ENCODE measurements around the gene HOXD8.

HOXD8 gene

DNA sequence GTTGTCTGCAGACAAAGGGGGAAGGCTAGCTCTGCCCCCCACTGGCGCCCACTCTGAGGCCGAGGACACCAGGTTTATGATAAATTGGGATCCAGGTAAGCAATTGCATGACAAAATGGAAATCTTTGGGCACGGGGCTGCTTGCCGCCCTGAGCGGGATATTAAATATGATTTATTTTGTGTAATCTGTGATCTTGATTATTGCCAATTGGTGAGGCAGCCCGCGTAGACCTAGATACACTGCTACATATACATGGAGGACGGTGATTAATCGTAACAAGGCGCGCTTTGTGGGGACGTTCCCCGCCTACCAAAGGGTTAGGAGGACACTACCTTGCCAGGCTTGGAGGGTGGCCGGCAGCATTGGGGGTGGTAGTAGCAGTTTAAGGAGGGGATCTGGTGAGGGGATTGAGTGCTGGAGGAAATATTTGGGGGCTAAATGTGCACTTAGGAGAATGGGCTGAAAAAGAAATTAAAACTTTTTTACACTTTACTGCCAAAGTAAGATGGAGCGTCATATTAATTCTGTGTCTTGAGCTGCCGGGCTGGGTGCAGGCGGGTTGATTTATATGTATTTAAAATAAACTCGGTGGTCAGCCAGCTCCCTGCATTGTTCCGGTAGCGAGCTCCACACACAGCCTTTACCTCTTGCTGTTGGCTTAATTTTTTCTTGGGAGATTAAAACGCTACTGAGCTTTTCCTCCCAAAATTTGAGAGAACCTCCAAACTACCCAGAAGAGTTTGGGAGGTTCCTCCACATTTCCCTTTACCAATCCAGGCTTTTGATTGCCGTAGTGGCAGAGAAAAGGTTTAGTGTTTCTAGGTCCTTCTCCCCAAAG is 31.7 kb downstream of the HOXD8 start:
- TF ChIP-seq, protein P1, sequence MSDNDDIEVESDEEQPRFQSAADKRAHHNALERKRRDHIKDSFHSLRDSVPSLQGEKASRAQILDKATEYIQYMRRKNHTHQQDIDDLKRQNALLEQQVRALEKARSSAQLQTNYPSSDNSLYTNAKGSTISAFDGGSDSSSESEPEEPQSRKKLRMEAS (IDR thresholded peaks at IDR 0.05; ENCODE audit: low read depth, low read length), result no peak
- TF ChIP-seq, protein P2, sequence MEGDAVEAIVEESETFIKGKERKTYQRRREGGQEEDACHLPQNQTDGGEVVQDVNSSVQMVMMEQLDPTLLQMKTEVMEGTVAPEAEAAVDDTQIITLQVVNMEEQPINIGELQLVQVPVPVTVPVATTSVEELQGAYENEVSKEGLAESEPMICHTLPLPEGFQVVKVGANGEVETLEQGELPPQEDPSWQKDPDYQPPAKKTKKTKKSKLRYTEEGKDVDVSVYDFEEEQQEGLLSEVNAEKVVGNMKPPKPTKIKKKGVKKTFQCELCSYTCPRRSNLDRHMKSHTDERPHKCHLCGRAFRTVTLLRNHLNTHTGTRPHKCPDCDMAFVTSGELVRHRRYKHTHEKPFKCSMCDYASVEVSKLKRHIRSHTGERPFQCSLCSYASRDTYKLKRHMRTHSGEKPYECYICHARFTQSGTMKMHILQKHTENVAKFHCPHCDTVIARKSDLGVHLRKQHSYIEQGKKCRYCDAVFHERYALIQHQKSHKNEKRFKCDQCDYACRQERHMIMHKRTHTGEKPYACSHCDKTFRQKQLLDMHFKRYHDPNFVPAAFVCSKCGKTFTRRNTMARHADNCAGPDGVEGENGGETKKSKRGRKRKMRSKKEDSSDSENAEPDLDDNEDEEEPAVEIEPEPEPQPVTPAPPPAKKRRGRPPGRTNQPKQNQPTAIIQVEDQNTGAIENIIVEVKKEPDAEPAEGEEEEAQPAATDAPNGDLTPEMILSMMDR (IDR thresholded peaks at IDR 0.05; ENCODE audit: low read depth, low read length), result no peak
- TF ChIP-seq POLR2A (IDR thresholded peaks at IDR 0.05; ENCODE audit: extremely low read depth, insufficient read length), result no peak
- TF ChIP-seq MYC (IDR thresholded peaks at IDR 0.05; ENCODE audit: low read depth, low read length), result no peak
- DNase-seq (ENCODE audit: low read depth), result no peak
- no peak overlapping the region for H3K4me3 ChIP-seq (ENCODE audit: low read depth, low read length)

DNA sequence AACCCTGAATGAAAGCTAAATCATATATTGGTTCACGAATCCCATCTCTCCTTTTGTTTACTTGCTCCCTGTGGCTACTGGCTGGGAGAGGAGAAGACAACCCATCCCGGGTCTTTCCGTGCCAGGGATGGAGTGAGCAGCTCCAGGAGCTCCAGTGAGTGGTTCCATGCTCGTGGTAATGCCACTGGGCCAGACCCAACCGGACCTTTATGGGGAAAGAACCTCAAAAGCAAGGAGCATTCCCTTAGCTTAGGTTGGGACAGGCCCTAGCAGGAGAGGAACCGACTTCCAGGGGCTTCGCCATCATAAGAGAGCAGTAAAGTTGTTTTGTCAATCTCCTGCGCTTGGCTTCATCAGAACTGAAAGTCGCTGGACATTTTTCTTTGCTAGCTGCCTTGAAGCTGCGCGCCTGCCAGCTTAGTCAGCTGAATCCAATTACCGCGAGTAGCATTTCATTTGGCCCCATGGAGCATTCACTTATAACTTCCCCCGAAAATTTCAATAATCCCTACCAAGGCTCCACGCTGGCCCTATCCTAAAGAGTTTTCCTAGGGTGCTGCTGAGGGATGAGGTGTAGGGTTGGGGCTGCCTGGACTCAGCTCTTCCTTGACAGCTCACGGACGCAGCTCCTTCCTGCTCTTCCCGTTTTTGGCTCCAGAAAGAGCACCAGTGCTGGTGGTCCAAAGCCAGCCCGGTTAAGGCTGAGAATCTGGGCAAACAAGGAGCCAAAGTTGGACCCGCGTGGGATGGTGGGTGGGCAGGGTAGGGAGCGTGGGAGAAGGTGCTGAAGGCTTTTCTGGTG is 32.5 kb downstream of the HOXD8 start:
- H3K4me3 ChIP-seq (ENCODE audit: low read depth, low read length), result no peak overlapping the region
- TF ChIP-seq POLR2A (IDR thresholded peaks at IDR 0.05; ENCODE audit: extremely low read depth, insufficient read length) (no peak), MYC (IDR thresholded peaks at IDR 0.05; ENCODE audit: low read depth, low read length) (no peak)
- TF ChIP-seq, protein P2 (IDR thresholded peaks at IDR 0.05; ENCODE audit: low read depth, low read length), result no peak
- TF ChIP-seq, protein P1 (IDR thresholded peaks at IDR 0.05; ENCODE audit: low read depth, low read length), result no peak
- no peak for DNase-seq (ENCODE audit: low read depth)

DNA sequence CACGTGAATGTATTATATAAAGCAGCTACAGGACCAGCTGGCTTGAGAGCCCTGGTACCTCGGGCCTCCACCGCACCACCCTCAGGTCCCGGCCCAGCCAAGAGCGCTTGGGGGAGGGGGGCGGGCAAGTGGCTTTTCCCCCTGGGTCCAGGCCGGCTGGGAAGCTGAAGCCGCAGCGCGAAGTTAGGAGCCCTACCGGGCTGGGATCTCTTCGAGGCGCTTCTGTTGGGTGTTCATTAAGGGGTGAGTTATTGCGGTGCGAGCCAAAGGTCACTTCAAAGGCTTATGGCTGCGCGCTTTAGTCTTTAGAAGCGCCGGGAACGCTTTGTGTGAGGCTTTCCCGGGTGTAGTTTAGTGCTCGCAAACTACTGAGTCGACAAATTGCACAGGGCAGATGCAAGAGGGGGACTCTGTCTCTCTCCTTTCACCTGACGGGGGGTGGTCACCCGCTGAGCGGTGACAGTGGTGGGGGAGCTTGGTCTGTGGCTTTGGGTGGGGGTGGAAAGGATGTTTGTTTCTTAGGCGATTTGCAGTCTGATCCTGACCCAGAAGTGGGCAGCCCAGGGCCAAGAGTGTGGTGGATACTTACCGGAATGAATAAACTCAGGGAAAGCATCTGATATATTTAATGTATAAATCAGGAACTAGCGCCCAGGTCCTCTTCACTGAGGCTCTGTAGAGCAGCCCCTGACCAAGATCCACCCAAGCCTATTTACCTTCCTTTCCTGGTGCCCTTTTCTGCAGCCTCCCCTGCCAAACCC is 33.6 kb downstream of the HOXD8 start:
- no peak for TF ChIP-seq POLR2A (IDR thresholded peaks at IDR 0.05; ENCODE audit: extremely low read depth, insufficient read length)
- TF ChIP-seq MYC (IDR thresholded peaks at IDR 0.05; ENCODE audit: low read depth, low read length), result no peak
- TF ChIP-seq, protein P2 (IDR thresholded peaks at IDR 0.05; ENCODE audit: low read depth, low read length), result no peak
- TF ChIP-seq, protein P1 (IDR thresholded peaks at IDR 0.05; ENCODE audit: low read depth, low read length), result no peak
- no peak for DNase-seq (ENCODE audit: low read depth)
- H3K4me3 ChIP-seq (ENCODE audit: low read depth, low read length), result no peak overlapping the region

DNA sequence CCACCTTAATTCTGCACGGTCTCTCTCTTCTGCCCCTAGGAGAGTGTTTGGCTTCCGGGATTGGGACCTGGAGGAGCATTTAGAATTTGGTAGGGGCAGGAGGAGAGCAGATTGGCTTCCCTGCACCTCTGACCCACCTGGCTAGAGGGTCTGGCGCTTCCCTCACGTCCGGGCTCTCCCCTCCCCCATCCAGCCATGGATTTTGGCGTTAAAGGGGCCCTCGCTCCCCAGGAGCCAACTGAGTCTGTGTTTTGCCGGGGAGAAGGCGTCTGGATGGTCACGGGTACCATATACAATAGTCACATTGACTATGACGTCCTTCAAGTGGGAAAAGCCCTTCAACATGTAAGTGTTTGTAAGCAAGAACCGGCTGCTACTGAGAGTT is 34.2 kb downstream of the HOXD8 start:
- DNase-seq (ENCODE audit: low read depth), result no peak
- no peak for TF ChIP-seq MYC (IDR thresholded peaks at IDR 0.05; ENCODE audit: low read depth, low read length)
- no peak for TF ChIP-seq POLR2A (IDR thresholded peaks at IDR 0.05; ENCODE audit: extremely low read depth, insufficient read length)
- TF ChIP-seq, protein P2 (IDR thresholded peaks at IDR 0.05; ENCODE audit: low read depth, low read length), result no peak
- TF ChIP-seq, protein P1 (IDR thresholded peaks at IDR 0.05; ENCODE audit: low read depth, low read length), result no peak
- H3K4me3 ChIP-seq (ENCODE audit: low read depth, low read length), result no peak overlapping the region

DNA sequence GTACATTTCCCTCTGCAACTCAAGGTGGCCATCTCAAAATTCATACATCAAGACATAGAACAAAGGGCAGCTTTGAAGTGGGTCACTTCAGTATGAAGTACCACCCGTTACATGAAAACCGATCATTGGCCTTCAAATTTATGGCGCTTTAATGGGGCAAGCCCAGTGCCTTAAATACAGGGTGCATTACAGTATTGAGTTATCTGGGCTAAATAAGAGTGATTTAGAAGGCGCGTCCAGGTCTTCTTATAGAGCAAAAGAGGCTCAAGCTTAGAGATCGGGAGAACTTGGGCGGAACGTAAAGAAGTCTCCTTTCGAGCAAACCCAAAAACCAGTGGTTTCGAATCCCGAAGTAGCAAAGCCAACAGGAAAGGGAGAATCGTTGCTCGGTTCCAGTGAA is 34.7 kb downstream of the HOXD8 start:
- TF ChIP-seq, protein P1 (IDR thresholded peaks at IDR 0.05; ENCODE audit: low read depth, low read length), result no peak
- TF ChIP-seq, protein P2 (IDR thresholded peaks at IDR 0.05; ENCODE audit: low read depth, low read length), result no peak
- TF ChIP-seq POLR2A (IDR thresholded peaks at IDR 0.05; ENCODE audit: extremely low read depth, insufficient read length) (no peak), MYC (IDR thresholded peaks at IDR 0.05; ENCODE audit: low read depth, low read length) (no peak)
- DNase-seq (ENCODE audit: low read depth), result no peak
- no peak overlapping the region for H3K4me3 ChIP-seq (ENCODE audit: low read depth, low read length)
